HCT116 (cell line): ENCODE data around the gene EVC2. TPM values are rescaled to one million over a fixed set of nuclear protein-coding genes. Genes with fewer than 3 reads are reported as not detected.

Experiments used
- ATAC-seq: fragments of 200-7000 bp; cut with Tn5 transposase; 2 replicates; pipeline ENCODE4 v1.9.1; 2020; ENCODE audit warnings: mild to moderate bottlenecking, moderate library complexity
- BruUV-seq: library from RNA; stranded (reverse); fragments of 400-500 nt; replicated peaks from 2 replicates; lab custom pipeline; 2021; lab: Mats Ljungman, UMichigan
- CTCF ChIA-PET: fragments of 300-600 bp; sonication (Branson Sonifier 250); formaldehyde crosslinking; loops from one replicate; lab custom pipeline; 2021; ENCODE audit warnings: antibody characterized with exemption; lab: Charles Lee
- POLR2A ChIA-PET: fragments of 300-600, 350-600 bp; sonication (Branson Sonifier 250); formaldehyde crosslinking; loops from one replicate; lab custom pipeline; 2021; ENCODE audit warnings: antibody characterized with exemption; lab: Charles Lee
- RAD21 ChIA-PET, 2 experiments: fragments of 300-600 bp; sonication (Branson Sonifier 250); formaldehyde crosslinking; loops; one replicate each; lab custom pipeline; 2023; ENCODE audit warnings: low total read pairs in 2 of 2; ENCODE audit not compliant: uncharacterized antibody in 2 of 2, unreplicated experiment in 2 of 2, low non-redundant PET in 1 of 2; lab: Charles Lee
- DNase-seq: peaks from one replicate; pipeline ENCODE4 v3.0.0-alpha.2; 2010; ENCODE audit warnings: low read depth, low spot score
- H2AFZ ChIP-seq: fragments of 200-600 bp; shearing (Covaris generic), sonication (generic); 2 replicates; pipeline ENCODE4 v1.6.1; 2017; ENCODE audit warnings: low read depth, mixed run types, mixed read lengths, antibody characterized with exemption, low read length; ENCODE audit not compliant: poor library complexity, severe bottlenecking
- H3K27ac ChIP-seq: 2 replicates; pipeline ENCODE4 v1.5.1; 2012; ENCODE audit warnings: low read depth, low read length
- H3K27me3 ChIP-seq: fragments of 200-600 bp; sonication (generic); 2 replicates; pipeline ENCODE4 v1.6.1; 2016; ENCODE audit warnings: mixed run types, low read length, mixed read lengths; ENCODE audit not compliant: insufficient read depth
- H3K36me3 ChIP-seq, 2 experiments: fragments of 200-500 bp in 1 of 2; fragments of 200-600 bp in 1 of 2; sonication (Bioruptor generic) in 1 of 2; sonication (generic) in 1 of 2; 2 replicates each; pipeline versions ENCODE4 v1.5.1 to v1.6.1; 2014 to 2016; ENCODE audit warnings: low read length in 2 of 2, inconsistent platforms in 1 of 2, mixed read lengths in 1 of 2, mixed run types in 1 of 2; ENCODE audit not compliant: insufficient read depth in 2 of 2, control insufficient read depth in 1 of 2
- H3K4me1 ChIP-seq, 2 experiments: fragments of 200-600 bp in 1 of 2; sonication (generic) in 1 of 2; 2 replicates each; pipeline versions ENCODE4 v1.5.1 to v1.6.1; 2012 to 2017; ENCODE audit warnings: low read length in 2 of 2, inconsistent platforms in 1 of 2, mild to moderate bottlenecking in 1 of 2, mixed read lengths in 1 of 2, mixed run types in 1 of 2, moderate library complexity in 1 of 2; ENCODE audit not compliant: insufficient read depth in 2 of 2, control insufficient read depth in 1 of 2
- H3K4me2 ChIP-seq: fragments of 200-600 bp; sonication (generic); 2 replicates; pipeline ENCODE4 v1.6.1; 2017; ENCODE audit warnings: mixed run types, low read length, mixed read lengths
- H3K4me3 ChIP-seq, 2 experiments: fragments of 200-600 bp in 1 of 2; sonication (generic) in 1 of 2; replicated peaks in 1 of 2; 2 replicates each; pipeline ENCODE4 v1.5.1; 2011 to 2016; ENCODE audit warnings: low read length in 2 of 2, control low read depth in 1 of 2, low read depth in 1 of 2, mild to moderate bottlenecking in 1 of 2, mixed read lengths in 1 of 2, mixed run types in 1 of 2
- H3K79me2 ChIP-seq: fragments of 200-600 bp; sonication (generic); 2 replicates; pipeline ENCODE4 v1.6.1; 2017; ENCODE audit warnings: mild to moderate bottlenecking, mixed run types, low read length, moderate library complexity, mixed read lengths; ENCODE audit not compliant: insufficient read depth
- H3K9ac ChIP-seq: fragments of 200-600 bp; sonication (generic); 2 replicates; pipeline ENCODE4 v1.6.1; 2016; ENCODE audit warnings: low read length, mixed read lengths
- H3K9me2 ChIP-seq: fragments of 200-600 bp; sonication (generic), shearing (Covaris generic); 2 replicates; pipeline ENCODE4 v1.6.1; 2017; ENCODE audit warnings: mixed run types, mild to moderate bottlenecking, moderate library complexity; ENCODE audit not compliant: insufficient read depth
- H3K9me3 ChIP-seq, 2 experiments: fragments of 200-500 bp in 1 of 2; fragments of 200-600 bp in 1 of 2; sonication (Bioruptor generic) in 1 of 2; sonication (generic) in 1 of 2; 2 replicates each; pipeline ENCODE4 v1.6.1; 2014 to 2017; ENCODE audit warnings: low read length in 2 of 2, mixed read lengths in 2 of 2, inconsistent platforms in 1 of 2, low read depth in 1 of 2, mild to moderate bottlenecking in 1 of 2, mixed run types in 1 of 2, moderate library complexity in 1 of 2; ENCODE audit not compliant: control insufficient read depth in 1 of 2, insufficient read depth in 1 of 2
- H4K20me1 ChIP-seq: fragments of 200-600 bp; sonication (generic), shearing (Covaris generic); 2 replicates; pipeline ENCODE4 v1.6.1; 2017; ENCODE audit warnings: mixed run types, mild to moderate bottlenecking, moderate library complexity; ENCODE audit not compliant: insufficient read depth
- CBX3 ChIP-seq: IDR thresholded peaks from 2 replicates; pipeline ENCODE4 v1.6.1; 2012; ENCODE audit warnings: low read depth
- CEBPB ChIP-seq: IDR thresholded peaks from 2 replicates; pipeline ENCODE4 v1.6.1; 2012; ENCODE audit warnings: low read depth
- EGR1 ChIP-seq: IDR thresholded peaks from 2 replicates; pipeline ENCODE4 v1.6.1; 2012; ENCODE audit warnings: low read depth
- EZH2 ChIP-seq: fragments of 200-600 bp; sonication (generic); IDR thresholded peaks from 2 replicates; pipeline ENCODE4 v1.6.1; 2017; ENCODE audit warnings: antibody characterized with exemption, mixed run types
- EZH2phosphoT487 ChIP-seq: fragments of 200-600 bp; IDR thresholded peaks from 2 replicates; pipeline ENCODE4 v1.6.1; 2018; ENCODE audit warnings: antibody characterized with exemption, borderline replicate concordance
- JUND ChIP-seq: IDR thresholded peaks from 2 replicates; pipeline ENCODE4 v1.6.1; 2012
- POLR2AphosphoS5 ChIP-seq: IDR thresholded peaks from 2 replicates; pipeline ENCODE4 v1.6.1; 2011; ENCODE audit warnings: mild to moderate bottlenecking, low read depth, low read length, moderate library complexity
- RAD21 ChIP-seq: IDR thresholded peaks from 2 replicates; pipeline ENCODE4 v1.6.1; 2012; ENCODE audit warnings: low read depth, mild to moderate bottlenecking
- SIN3A ChIP-seq: IDR thresholded peaks from 2 replicates; pipeline ENCODE4 v1.6.1; 2012; ENCODE audit warnings: low read depth
- SRF ChIP-seq: IDR thresholded peaks from 2 replicates; pipeline ENCODE4 v1.6.1; 2012; ENCODE audit warnings: low read depth
- YY1 ChIP-seq: IDR thresholded peaks from 2 replicates; pipeline ENCODE4 v1.6.1; 2011; ENCODE audit warnings: low read length, low read depth, moderate library complexity, mild to moderate bottlenecking; ENCODE audit not compliant: insufficient replicate concordance; ENCODE audit errors: extremely low read depth
- ZBTB33 ChIP-seq: IDR thresholded peaks from 2 replicates; pipeline ENCODE4 v1.6.1; 2011; ENCODE audit warnings: mild to moderate bottlenecking, low read length, moderate library complexity; ENCODE audit not compliant: insufficient replicate concordance; ENCODE audit errors: extremely low read depth
- ZFX ChIP-seq: fragments of 450-650 bp; IDR thresholded peaks from 2 replicates; pipeline ENCODE4 v1.6.1; 2017
- ZNF274 ChIP-seq: fragments of 200-500 bp; sonication (Bioruptor generic); IDR thresholded peaks from 2 replicates; pipeline ENCODE4 v1.6.1; 2014; ENCODE audit warnings: mild to moderate bottlenecking, low read depth, low read length, inconsistent platforms
- intact Hi-C: fragments of 100-400 bp; cut with micrococcal nuclease; formaldehyde crosslinking; loops from 2 replicates; pipeline ENCODE4 v1.10.0; 2022
- total RNA-seq: library from RNA; stranded (reverse); gene quantifications from one replicate; pipeline ENCODE4 v1.2.1, GENCODE V29; 2021; ENCODE audit not compliant: unreplicated experiment
- TF ChIP-seq, protein P1 (sequence below): IDR thresholded peaks from 2 replicates; pipeline ENCODE4 v1.6.1; 2012

Gene EVC2
- total RNA-seq, 1 experiment from 2014 or later = not detected

GRCh38 chr4:5710065-5710960, 2.0 kb upstream of the EVC2 start:
- TF ChIP-seq SIN3A (no peak), ZBTB33 (no peak), EGR1 (no peak), SRF (no peak), RAD21 (no peak), EZH2 (no peak)
- H3K9me3 ChIP-seq = no peaks in the 10 kb centered on the region
- POLR2A ChIA-PET = no interaction called here
- H3K36me3 ChIP-seq = no peaks in the 10 kb centered on the region
- H2AFZ ChIP-seq = no peak overlapping the region
- intact Hi-C loops = no loop called here
- H3K4me1 ChIP-seq = no peaks in the 10 kb centered on the region
- no peak overlapping the region for H3K4me3 ChIP-seq
- H3K79me2 ChIP-seq = no peaks in the 10 kb centered on the region
- no peaks in the 10 kb centered on the region for H3K9me2 ChIP-seq
- BruUV-seq = no TSS peak
- DNase-seq = no peak
- H3K27me3 ChIP-seq = no peaks in the 10 kb centered on the region
- CTCF ChIA-PET = no interaction called here
- no peaks in the 10 kb centered on the region for H4K20me1 ChIP-seq
- no peak overlapping the region for H3K27ac ChIP-seq
- no peak overlapping the region for H3K4me2 ChIP-seq
- H3K9ac ChIP-seq = no peak overlapping the region
- RAD21 ChIA-PET = no interaction called here
- no peak for ATAC-seq

DNA sequence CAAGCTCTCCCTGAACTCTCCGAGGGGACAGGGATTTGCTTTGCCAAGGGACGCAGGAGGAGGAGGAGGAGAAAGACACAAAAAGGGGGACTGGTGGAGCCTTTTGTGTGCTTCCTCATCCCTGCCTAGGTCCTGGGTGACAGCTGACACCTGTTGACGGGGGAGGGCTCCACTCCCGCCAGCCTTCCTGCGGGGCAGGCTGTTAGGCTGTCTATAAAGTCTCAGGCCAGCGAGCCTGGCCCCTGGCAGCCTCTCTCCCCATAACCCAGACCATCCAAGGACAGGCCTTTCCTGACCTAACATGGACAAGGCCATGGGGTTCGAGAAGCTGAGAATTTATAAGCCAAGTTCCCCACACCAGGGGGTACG, 832 bp upstream of the EVC2 start:
- no peaks in the 10 kb centered on the region for H3K36me3 ChIP-seq
- ChIA-PET CTCF (no interaction called here), POLR2A (no interaction called here), RAD21 (no interaction called here)
- H3K4me2 ChIP-seq = no peak overlapping the region
- BruUV-seq = no TSS peak
- intact Hi-C loops = no loop called here
- ATAC-seq (no peak), DNase-seq (no peak)
- H3K27me3 ChIP-seq = no peaks in the 10 kb centered on the region; the same call in 1 of the 2 replicates
- no peaks in the 10 kb centered on the region for H3K79me2 ChIP-seq
- no peaks in the 10 kb centered on the region for H3K9me3 ChIP-seq
- H3K9me2 ChIP-seq = no peaks in the 10 kb centered on the region
- no peak overlapping the region for H3K27ac ChIP-seq
- H3K4me1 ChIP-seq = no peaks in the 10 kb centered on the region
- no peak overlapping the region for H2AFZ ChIP-seq
- H3K9ac ChIP-seq = no peak overlapping the region
- H4K20me1 ChIP-seq = no peaks in the 10 kb centered on the region
- no peak overlapping the region for H3K4me3 ChIP-seq
- TF ChIP-seq EGR1 = no peak
- no peak for TF ChIP-seq YY1
- no peak for TF ChIP-seq EZH2phosphoT487
- no peak for TF ChIP-seq POLR2AphosphoS5
- TF ChIP-seq ZFX = no peak
- TF ChIP-seq, protein P1, sequence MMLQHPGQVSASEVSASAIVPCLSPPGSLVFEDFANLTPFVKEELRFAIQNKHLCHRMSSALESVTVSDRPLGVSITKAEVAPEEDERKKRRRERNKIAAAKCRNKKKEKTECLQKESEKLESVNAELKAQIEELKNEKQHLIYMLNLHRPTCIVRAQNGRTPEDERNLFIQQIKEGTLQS = no peak
- TF ChIP-seq JUND = no peak
- TF ChIP-seq CEBPB = no peak
- no peak for TF ChIP-seq CBX3
- no peak for TF ChIP-seq ZNF274
- TF ChIP-seq EZH2 = no peak
